HepG2 (cell line): ENCODE measurements around the gene SENP7. TPM values are rescaled to one million over a fixed set of nuclear protein-coding genes. Genes with fewer than 3 reads are reported as not detected.
A peak's percentile ranks its signal among the peaks of the same experiment; 100 is the strongest.

Source experiments
- ATF2 ChIP-seq: sonication (generic); formaldehyde crosslinking; IDR thresholded peaks from 2 replicates; pipeline ENCODE4 v1.4.0; 2020; ENCODE audit warnings: missing genetic modification reagents
- HCFC1 ChIP-seq: fragments of 150-350 bp; IDR thresholded peaks from 2 replicates; pipeline ENCODE4 v1.6.1; 2014; ENCODE audit warnings: low read depth, low read length
- MTF2 ChIP-seq: sonication (generic); formaldehyde crosslinking; IDR thresholded peaks from 2 replicates; pipeline ENCODE4 v1.5.0; 2020; ENCODE audit warnings: missing genetic modification reagents, borderline replicate concordance
- SNAPC4 ChIP-seq: sonication (generic); formaldehyde crosslinking; IDR thresholded peaks from 2 replicates; pipeline ENCODE4 v1.4.0; 2020; ENCODE audit warnings: mild to moderate bottlenecking, missing genetic modification reagents
- SRSF1 ChIP-seq: fragments of 200-400 bp; formaldehyde crosslinking; optimal IDR thresholded peaks from 2 replicates; pipeline ENCODE3; 2017; ENCODE audit warnings: mild to moderate bottlenecking, low read depth, low read length, moderate library complexity
- THAP8 ChIP-seq: sonication (generic); formaldehyde crosslinking; IDR thresholded peaks from 2 replicates; pipeline ENCODE4 v1.5.1; 2020; ENCODE audit warnings: missing genetic modification reagents, mild to moderate bottlenecking, borderline replicate concordance
- TRIM22 ChIP-seq: fragments of 450-650 bp; IDR thresholded peaks from 2 replicates; pipeline ENCODE4 v1.6.1; 2017
- USF2 ChIP-seq, 2 experiments: sonication (generic) in 1 of 2; formaldehyde crosslinking in 1 of 2; IDR thresholded peaks; 2 replicates each; pipeline versions ENCODE4 v1.5.1 to v1.6.1; 2011 to 2020; ENCODE audit warnings: borderline replicate concordance in 1 of 2, low read depth in 1 of 2, low read length in 1 of 2, mild to moderate bottlenecking in 1 of 2, missing genetic modification reagents in 1 of 2, moderate library complexity in 1 of 2
- ZNF503 ChIP-seq: sonication (generic); formaldehyde crosslinking; IDR thresholded peaks from 2 replicates; pipeline ENCODE4 v1.4.0; 2020; ENCODE audit warnings: missing genetic modification reagents
- ZNF512B ChIP-seq: sonication (generic); formaldehyde crosslinking; IDR thresholded peaks from 2 replicates; pipeline ENCODE4 v1.5.1; 2020; ENCODE audit warnings: missing genetic modification reagents, mild to moderate bottlenecking, borderline replicate concordance
- ZNF737 ChIP-seq: sonication (generic); formaldehyde crosslinking; IDR thresholded peaks from 2 replicates; pipeline ENCODE4 v1.5.0; 2020; ENCODE audit warnings: missing genetic modification reagents, mild to moderate bottlenecking, borderline replicate concordance
- polyA plus RNA-seq, 8 experiments: library from polyadenylated mRNA; depleted of rRNA in 3 of 8; stranded (reverse) in 7 of 8; unstranded in 1 of 8; fragments of >200 nt; fragmentation: Illumina TruSeq in 4 of 8; extraction: Trizol in 4 of 8; gene quantifications; 2 replicates each; pipeline versions ENCODE4 v1.2.1 to v1.2.3, GENCODE V29; 2011 to 2016; ENCODE audit warnings: low read depth in 4 of 8, missing spikeins in 1 of 8, mixed read lengths in 1 of 8; ENCODE audit not compliant: insufficient read depth in 1 of 8
- total RNA-seq, 5 experiments: library from RNA; depleted of rRNA; stranded (reverse); fragments of >200 nt; fragmentation: Illumina TruSeq; extraction: Trizol; gene quantifications; 2 replicates each; pipeline ENCODE4 v1.2.3, GENCODE V29; 2016; ENCODE audit warnings: low read depth in 1 of 5

SENP7 gene
- total and polyA plus RNA-seq, 2 of the 13 experiments (the other 11 are each of a cell fraction or from before 2014, with no cell fraction given) = 9.1 to 10.3 TPM

- TF ChIP-seq SNAPC4 (CRISPR knock-in tag) (no peak; the same call in 1 of the 2 replicates), MTF2 (CRISPR knock-in tag) (no peak), USF2 (IDR thresholded peaks at IDR 0.05; ENCODE audit: low read depth, low read length) (no peak), USF2 (CRISPR knock-in tag; IDR thresholded peaks at IDR 0.05; ENCODE audit: borderline replicate concordance) (no peak), ZNF512B (CRISPR knock-in tag) (no peak), ZNF737 (no peak), SRSF1 (no peak), HCFC1 (peak; percentile 61; the same call in 1 of the 2 replicates), ZNF503 (CRISPR knock-in tag) (no peak), ATF2 (CRISPR knock-in tag) (peak; percentile 85), THAP8 (CRISPR knock-in tag) (no peak), TRIM22 (no peak)
Measured at GRCh38 chr3:101561630-101562328, 48.8 kb upstream of the SENP7 start, which contains the start of gene TRMT10C (continued).
